ENCODE data around the gene CCDC74B.
"Not testable (repeated sequence)": the region's sequence is repeated elsewhere in the genome, so short reads cannot be mapped to it uniquely, and the experiment has no call there.

DNA sequence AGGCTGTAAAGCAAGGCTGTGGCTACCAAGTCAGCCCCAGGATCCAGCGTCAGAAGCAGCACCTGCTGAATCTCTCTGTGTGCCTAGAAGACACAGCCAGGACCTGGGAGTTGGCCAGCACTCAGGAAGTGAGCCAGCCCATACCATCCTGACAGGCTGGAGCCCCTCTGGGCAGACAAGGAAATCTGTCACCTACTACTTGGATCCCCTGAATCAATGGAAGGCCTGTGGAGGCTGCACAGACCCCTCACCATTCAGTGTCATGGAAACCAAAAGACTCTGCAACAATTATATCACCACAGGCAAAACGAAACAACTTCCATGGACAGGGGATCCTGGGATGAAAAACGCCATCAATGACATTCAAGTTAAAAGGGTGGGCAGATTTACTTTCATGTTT lies 21.7 kb upstream of the CCDC74B start:
- TF ChIP-seq, protein P1, sequence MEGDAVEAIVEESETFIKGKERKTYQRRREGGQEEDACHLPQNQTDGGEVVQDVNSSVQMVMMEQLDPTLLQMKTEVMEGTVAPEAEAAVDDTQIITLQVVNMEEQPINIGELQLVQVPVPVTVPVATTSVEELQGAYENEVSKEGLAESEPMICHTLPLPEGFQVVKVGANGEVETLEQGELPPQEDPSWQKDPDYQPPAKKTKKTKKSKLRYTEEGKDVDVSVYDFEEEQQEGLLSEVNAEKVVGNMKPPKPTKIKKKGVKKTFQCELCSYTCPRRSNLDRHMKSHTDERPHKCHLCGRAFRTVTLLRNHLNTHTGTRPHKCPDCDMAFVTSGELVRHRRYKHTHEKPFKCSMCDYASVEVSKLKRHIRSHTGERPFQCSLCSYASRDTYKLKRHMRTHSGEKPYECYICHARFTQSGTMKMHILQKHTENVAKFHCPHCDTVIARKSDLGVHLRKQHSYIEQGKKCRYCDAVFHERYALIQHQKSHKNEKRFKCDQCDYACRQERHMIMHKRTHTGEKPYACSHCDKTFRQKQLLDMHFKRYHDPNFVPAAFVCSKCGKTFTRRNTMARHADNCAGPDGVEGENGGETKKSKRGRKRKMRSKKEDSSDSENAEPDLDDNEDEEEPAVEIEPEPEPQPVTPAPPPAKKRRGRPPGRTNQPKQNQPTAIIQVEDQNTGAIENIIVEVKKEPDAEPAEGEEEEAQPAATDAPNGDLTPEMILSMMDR (IDR thresholded peaks at IDR 0.05; ENCODE audit: control extremely low read depth in 1 of 3, insufficient read depth in 1 of 3, low read depth in 1 of 3, low read length in 3 of 3), result not testable (repeated sequence)
- TF ChIP-seq TEAD4 (IDR thresholded peaks at IDR 0.05; ENCODE audit: low read depth, low read length); SIN3A (conservative IDR thresholded peaks at IDR 0.05 in 1 of 2, IDR thresholded peaks at IDR 0.05 in 1 of 2; ENCODE audit: low read depth in 1 of 2, low read length in 2 of 2); CHD2 (IDR thresholded peaks at IDR 0.05; ENCODE audit: low read length); YY1 (IDR thresholded peaks at IDR 0.05; ENCODE audit: low read depth, low read length); RNF2 (IDR thresholded peaks at IDR 0.05; ENCODE audit: borderline replicate concordance, low read depth, low read length, missing control alignments, poor library complexity, severe bottlenecking); POLR2A (IDR thresholded peaks at IDR 0.05; ENCODE audit: control extremely low read depth in 1 of 2, low read depth in 2 of 2, low read length in 2 of 2): not testable (repeated sequence)

Data from H1 (cell line).